Skeletal muscle satellite cell (primary cell): ENCODE data around the gene MIOS. TPM values are rescaled to one million over a fixed set of nuclear protein-coding genes. Genes with fewer than 3 reads are reported as not detected.

Experiments used
- H3K27me3 ChIP-seq: 2 replicates; pipeline ENCODE4 v1.7.0; 2013; ENCODE audit warnings: low read length; ENCODE audit not compliant: control insufficient read depth, insufficient read depth
- H3K36me3 ChIP-seq: 2 replicates; pipeline ENCODE4 v1.7.0; 2013; ENCODE audit warnings: mild to moderate bottlenecking, control low read depth, low read length; ENCODE audit not compliant: insufficient read depth
- H3K4me1 ChIP-seq: 2 replicates; pipeline ENCODE4 v1.7.0; 2013; ENCODE audit warnings: low read length; ENCODE audit not compliant: control insufficient read depth, insufficient read depth
- H3K4me2 ChIP-seq: 2 replicates; pipeline ENCODE4 v1.7.0; 2013; ENCODE audit warnings: mild to moderate bottlenecking, low read length
- H3K4me3 ChIP-seq: 2 replicates; pipeline ENCODE4 v1.7.0; 2013; ENCODE audit warnings: low read length
- H3K9ac ChIP-seq: 2 replicates; pipeline ENCODE4 v1.7.0; 2013; ENCODE audit warnings: mild to moderate bottlenecking, low read depth, low read length, moderate library complexity
- H3K9me3 ChIP-seq: replicated peaks from 2 replicates; pipeline ENCODE4 v1.7.0; 2013; ENCODE audit warnings: mild to moderate bottlenecking, control low read depth, low read length
- total RNA-seq: library from RNA; depleted of rRNA; stranded (reverse); fragments of >200 nt; gene quantifications from 2 replicates; pipeline ENCODE4 v1.2.3, GENCODE V29; 2012; rRNA removed

Gene MIOS
- total RNA-seq = 74.3 and 89.7 TPM in 2 replicates

DNA sequence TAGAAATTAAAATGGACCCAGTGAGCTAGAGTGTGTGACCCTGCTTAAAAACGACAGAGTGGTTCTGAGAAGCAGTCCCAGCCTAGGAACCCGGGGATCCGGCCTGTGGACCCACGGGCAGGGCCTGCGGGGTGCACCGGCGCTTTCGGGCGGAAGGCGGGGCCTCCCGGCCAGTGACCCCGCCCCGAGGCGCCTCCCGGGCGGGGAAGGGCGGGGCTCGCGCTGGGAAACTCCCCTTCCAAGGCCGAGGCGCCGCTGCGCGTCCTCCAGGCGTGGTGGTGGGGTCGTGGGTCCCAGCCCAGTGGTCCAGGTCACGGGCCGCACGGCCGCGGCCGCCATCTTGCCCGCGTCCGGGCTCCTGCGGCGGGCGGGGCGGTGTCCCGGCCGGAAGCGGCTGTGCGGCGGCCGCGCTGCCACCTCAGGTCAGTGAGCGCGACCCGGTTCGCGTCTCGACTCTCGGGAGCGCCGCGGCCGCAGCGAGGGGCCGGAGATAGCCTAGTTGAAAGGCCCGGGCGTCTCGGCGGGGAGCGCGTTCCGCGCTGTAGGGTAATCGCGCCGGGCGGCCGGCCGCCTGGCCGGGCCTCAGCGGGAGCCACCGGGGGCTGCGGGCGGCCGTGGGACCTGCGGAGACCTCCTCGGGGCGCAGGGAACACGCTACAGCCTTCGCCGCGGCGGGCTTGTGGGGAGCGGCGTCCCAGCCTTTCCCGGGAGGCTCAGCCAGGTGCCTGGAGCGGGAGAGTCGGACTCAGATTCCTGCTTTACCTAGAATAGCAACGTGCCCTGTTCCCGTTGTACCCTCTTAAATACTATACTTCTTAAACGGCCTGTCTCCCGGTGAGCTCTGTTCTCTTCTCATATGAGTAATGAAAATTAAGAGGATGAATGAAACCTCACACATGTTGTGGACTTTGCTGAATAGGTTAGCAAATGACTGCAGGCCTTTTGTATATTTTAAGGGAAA is at the start of gene MIOS:
MIOS (plus strand) TSS at position 234 of the 961 bp plus-strand sequence. CDS start 5,592 bp downstream, outside the sequence.
- H3K9ac ChIP-seq = peak within 1 kb of the TSS; percentile 94
- peak within 1 kb of the TSS; percentile 85 for H3K4me2 ChIP-seq
- no peaks in the 10 kb centered on the region for H3K9me3 ChIP-seq
- H3K4me3 ChIP-seq = peak within 1 kb of the TSS; percentile 81
- no peaks in the 10 kb centered on the region for H3K27me3 ChIP-seq
- peaks cover 62% of the 10 kb centered on the region for H3K4me1 ChIP-seq
- H3K36me3 ChIP-seq = peaks cover 39% of the 10 kb centered on the region

DNA sequence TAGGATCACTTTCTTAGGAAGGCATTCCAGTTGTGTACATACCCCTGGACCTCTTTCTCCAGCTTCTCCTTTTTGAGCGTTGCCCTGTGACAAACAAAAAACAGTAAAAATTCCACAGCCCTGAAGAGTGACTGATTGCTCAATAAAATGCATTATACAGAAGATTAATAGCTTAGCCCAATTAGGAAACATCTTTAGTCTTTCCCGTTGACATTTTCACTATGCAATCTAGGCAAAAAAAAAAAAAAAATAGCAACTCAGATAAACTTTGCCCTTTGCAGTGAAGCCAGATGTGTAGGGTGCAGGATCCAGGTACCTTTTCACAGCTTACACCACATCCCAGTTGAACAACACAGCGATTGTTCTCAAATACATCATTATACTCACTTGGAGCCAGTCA is 48.9 kb upstream of the MIOS start:
- no peak overlapping the region for H3K4me3 ChIP-seq
- no peaks in the 10 kb centered on the region for H3K9me3 ChIP-seq
- no peak overlapping the region for H3K4me2 ChIP-seq
- H3K27me3 ChIP-seq = no peaks in the 10 kb centered on the region
- peaks cover 34% of the 10 kb centered on the region for H3K4me1 ChIP-seq
- H3K9ac ChIP-seq = no peak overlapping the region
- H3K36me3 ChIP-seq = no peaks in the 10 kb centered on the region

DNA sequence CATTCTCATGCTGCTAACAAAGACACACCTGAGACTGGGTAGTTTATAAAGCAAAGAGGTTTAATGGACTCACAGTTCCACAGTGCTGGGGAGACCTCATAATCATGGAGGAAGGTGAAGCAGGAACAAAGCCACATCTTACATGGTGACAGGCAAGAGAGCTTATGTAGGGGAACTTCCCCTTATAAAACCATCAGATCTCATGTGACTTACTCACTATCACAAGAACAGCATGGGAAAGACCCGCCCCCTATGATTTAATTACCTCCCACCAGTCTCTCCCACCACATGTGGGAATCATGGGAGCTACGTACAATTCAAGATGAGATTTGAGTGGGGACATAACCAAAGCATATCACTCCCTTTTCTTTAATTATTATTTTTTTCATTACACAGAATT is 47.6 kb upstream of the MIOS start:
- Histone ChIP-seq H3K4me2 (no peak overlapping the region), H3K9ac (no peak overlapping the region), H3K36me3 (no peaks in the 10 kb centered on the region), H3K9me3 (no peaks in the 10 kb centered on the region), H3K4me1 (peaks cover 29% of the 10 kb centered on the region), H3K4me3 (no peak overlapping the region), H3K27me3 (no peaks in the 10 kb centered on the region)

DNA sequence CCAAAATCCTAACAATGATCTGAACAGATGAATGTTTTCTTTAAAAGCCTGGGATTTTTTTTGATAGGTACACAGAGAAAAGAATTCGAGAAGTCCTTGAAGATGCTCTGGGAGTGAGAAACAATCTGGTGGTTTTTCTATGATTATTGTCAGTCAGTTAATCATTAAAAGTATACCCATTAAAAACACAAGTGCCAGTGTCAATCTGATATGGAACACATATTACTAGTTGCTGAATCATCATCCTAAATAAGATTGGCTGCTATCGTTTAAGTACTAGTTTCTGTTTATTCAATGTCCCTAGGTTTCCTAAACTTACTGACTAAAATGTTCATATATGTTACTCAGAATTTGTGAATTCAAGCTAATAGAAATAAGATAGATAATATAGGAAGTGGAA is 47.2 kb upstream of the MIOS start:
- Histone ChIP-seq H3K4me1 (peaks cover 29% of the 10 kb centered on the region), H3K9ac (no peak overlapping the region), H3K4me3 (no peak overlapping the region), H3K36me3 (no peaks in the 10 kb centered on the region), H3K4me2 (peak overlapping the region; percentile 3), H3K9me3 (no peaks in the 10 kb centered on the region), H3K27me3 (no peaks in the 10 kb centered on the region)

- Histone ChIP-seq H3K36me3 (no peaks in the 10 kb centered on the region), H3K4me1 (peaks cover 29% of the 10 kb centered on the region), H3K9ac (no peak overlapping the region), H3K4me2 (no peak overlapping the region), H3K9me3 (no peaks in the 10 kb centered on the region), H3K27me3 (no peaks in the 10 kb centered on the region), H3K4me3 (no peak overlapping the region)
These were observed 45.4 kb upstream of the MIOS start for GRCh38 chr7:7521259-7521658.

GRCh38 chr7:7522421-7522820 is 44.3 kb upstream of the MIOS start:
- Histone ChIP-seq H3K27me3 (no peaks in the 10 kb centered on the region), H3K4me3 (no peak overlapping the region), H3K9me3 (no peaks in the 10 kb centered on the region), H3K4me1 (peaks cover 28% of the 10 kb centered on the region), H3K4me2 (no peak overlapping the region), H3K9ac (no peak overlapping the region), H3K36me3 (no peaks in the 10 kb centered on the region)

DNA sequence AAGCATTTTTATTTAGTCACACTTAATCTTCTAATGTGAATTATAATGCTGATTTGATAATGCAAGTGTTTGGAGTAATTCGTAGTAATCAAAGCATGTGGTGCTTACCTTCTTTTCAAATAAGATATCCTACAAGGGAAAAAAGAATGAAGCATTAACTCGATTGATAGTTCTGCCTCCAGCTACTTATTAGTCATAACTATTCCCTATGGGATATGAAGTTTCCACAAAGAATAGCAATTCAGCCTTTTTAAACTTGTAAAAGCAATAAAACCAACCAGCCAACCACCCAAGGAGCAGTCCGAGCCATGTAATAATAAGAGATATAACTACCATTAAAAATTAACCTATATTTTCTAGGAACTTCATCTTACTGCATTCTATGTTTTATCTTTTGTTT is 42.6 kb upstream of the MIOS start:
- Histone ChIP-seq H3K36me3 (no peaks in the 10 kb centered on the region), H3K4me3 (no peak overlapping the region), H3K4me2 (no peak overlapping the region), H3K9me3 (no peaks in the 10 kb centered on the region), H3K9ac (no peak overlapping the region), H3K4me1 (peaks cover 19% of the 10 kb centered on the region), H3K27me3 (no peaks in the 10 kb centered on the region)

DNA sequence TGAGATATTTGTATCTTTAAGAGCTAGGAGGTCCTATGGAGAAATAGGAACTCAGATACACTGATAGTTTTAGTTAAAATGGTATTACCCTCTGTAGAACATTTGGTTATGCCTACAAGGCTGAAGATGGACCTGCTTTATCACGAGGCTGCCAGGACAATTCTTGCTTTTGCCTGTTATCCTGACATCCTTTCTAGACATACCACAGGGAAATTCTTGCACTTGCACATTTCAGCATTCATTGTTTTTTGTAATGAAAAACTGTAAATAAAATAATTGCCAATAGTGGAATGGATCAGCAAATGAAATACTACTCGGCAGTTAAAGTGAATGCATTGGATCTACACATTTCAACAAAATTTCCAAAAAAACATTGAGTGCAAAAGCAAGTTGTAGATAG is 40.7 kb upstream of the MIOS start:
- Histone ChIP-seq H3K4me1 (peaks cover 5% of the 10 kb centered on the region), H3K36me3 (no peaks in the 10 kb centered on the region), H3K4me2 (no peak overlapping the region), H3K9ac (no peak overlapping the region), H3K4me3 (no peak overlapping the region), H3K27me3 (no peaks in the 10 kb centered on the region), H3K9me3 (no peaks in the 10 kb centered on the region)

DNA sequence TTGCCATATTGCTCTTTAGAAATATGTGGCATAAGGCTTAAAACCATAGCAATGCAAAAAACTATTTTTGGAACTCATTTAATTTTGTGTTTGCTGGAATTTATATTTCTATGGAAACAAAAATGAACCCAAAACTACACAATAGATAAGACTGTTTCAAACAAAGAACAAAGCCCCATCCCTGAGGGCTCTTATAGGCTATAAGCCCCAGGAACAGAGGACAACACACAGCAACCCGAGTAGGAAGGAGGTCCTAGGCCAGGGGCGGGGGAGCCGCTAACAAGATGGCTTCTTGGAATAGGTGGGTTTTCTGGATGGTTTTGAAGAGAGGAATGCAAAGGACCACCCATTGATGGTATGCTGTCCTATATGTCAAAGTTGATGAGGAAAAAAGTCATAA is 39.6 kb upstream of the MIOS start:
- Histone ChIP-seq H3K36me3 (no peaks in the 10 kb centered on the region), H3K4me3 (no peak overlapping the region), H3K9me3 (no peaks in the 10 kb centered on the region), H3K9ac (no peak overlapping the region), H3K4me2 (no peak overlapping the region), H3K4me1 (no peaks in the 10 kb centered on the region), H3K27me3 (no peaks in the 10 kb centered on the region)

DNA sequence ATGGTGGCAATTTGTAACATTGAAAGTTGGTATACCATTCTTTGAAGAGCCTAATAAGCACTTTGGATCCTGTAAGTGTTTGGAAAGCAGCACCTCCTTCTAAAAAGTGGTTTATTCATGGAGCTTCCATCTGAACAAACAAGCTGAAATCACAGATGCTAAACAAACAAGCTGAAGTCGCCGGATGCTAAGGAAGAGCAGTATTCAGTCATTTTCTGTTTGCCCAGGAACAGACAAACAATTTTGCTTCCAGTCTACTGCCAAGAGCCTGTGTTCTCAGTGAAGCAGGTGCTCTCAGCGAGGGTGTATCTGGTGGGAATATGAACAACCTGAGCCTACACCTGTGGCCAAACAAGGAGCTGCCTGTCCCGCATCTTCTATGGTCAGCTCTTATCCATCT is 37.4 kb upstream of the MIOS start:
- H3K9me3 ChIP-seq = no peaks in the 10 kb centered on the region
- no peak overlapping the region for H3K9ac ChIP-seq
- H3K36me3 ChIP-seq = no peaks in the 10 kb centered on the region
- no peaks in the 10 kb centered on the region for H3K27me3 ChIP-seq
- no peaks in the 10 kb centered on the region for H3K4me1 ChIP-seq
- H3K4me2 ChIP-seq = no peak overlapping the region
- no peak overlapping the region for H3K4me3 ChIP-seq

- no peak overlapping the region for H3K4me3 ChIP-seq
- no peaks in the 10 kb centered on the region for H3K36me3 ChIP-seq
- no peak overlapping the region for H3K4me2 ChIP-seq
- H3K4me1 ChIP-seq = peaks cover 9% of the 10 kb centered on the region
- H3K9me3 ChIP-seq = no peaks in the 10 kb centered on the region
- no peak overlapping the region for H3K9ac ChIP-seq
- no peaks in the 10 kb centered on the region for H3K27me3 ChIP-seq
These were observed 32.8 kb upstream of the MIOS start for GRCh38 chr7:7533831-7534430.
